PFSK-1 (cell line): Measurements from ENCODE around the gene FMNL2.

ENCODE experiments used
- FOXP2 ChIP-seq: optimal IDR thresholded peaks from 2 replicates; pipeline ENCODE3; 2011; ENCODE audit warnings: borderline replicate concordance, control low read depth, inconsistent platforms; ENCODE audit not compliant: insufficient read depth; ENCODE audit errors: extremely low read length, extremely low read depth
- POLR2AphosphoS5 ChIP-seq: IDR thresholded peaks from 2 replicates; pipeline ENCODE4 v1.6.1; 2012; ENCODE audit warnings: low read depth, mild to moderate bottlenecking, control low read depth, low read length, moderate library complexity
- REST ChIP-seq, 2 experiments: IDR thresholded peaks; 2 replicates each; pipeline versions ENCODE4 v1.6.1 to v1.8.0; 2011 to 2012; ENCODE audit warnings: low read depth in 2 of 2, low read length in 2 of 2, control low read depth in 1 of 2, inconsistent platforms in 1 of 2, mild to moderate bottlenecking in 1 of 2, moderate library complexity in 1 of 2; ENCODE audit not compliant: insufficient read depth in 1 of 2
- SIN3A ChIP-seq: IDR thresholded peaks from 2 replicates; pipeline ENCODE4 v1.6.1; 2012; ENCODE audit warnings: mild to moderate bottlenecking, low read length, moderate library complexity, borderline replicate concordance; ENCODE audit not compliant: insufficient read depth
- TAF1 ChIP-seq: IDR thresholded peaks from 2 replicates; pipeline ENCODE4 v1.6.1; 2012; ENCODE audit warnings: low read length, control low read depth, borderline replicate concordance; ENCODE audit not compliant: insufficient read depth

FMNL2 gene

GRCh38 chr2:152506843-152507242 is 171.9 kb downstream of the FMNL2 start:
- TF ChIP-seq POLR2AphosphoS5 = no peak
- TF ChIP-seq REST (IDR thresholded peaks at IDR 0.05; ENCODE audit: insufficient read depth in 1 of 2, low read depth in 2 of 2, low read length in 2 of 2) = no peak
- TF ChIP-seq TAF1 = no peak
- no peak for TF ChIP-seq SIN3A
- TF ChIP-seq FOXP2 = no peak

GRCh38 chr2:152507907-152508306 is 172.9 kb downstream of the FMNL2 start:
- TF ChIP-seq TAF1 (no peak), FOXP2 (no peak), POLR2AphosphoS5 (no peak), SIN3A (no peak), REST (IDR thresholded peaks at IDR 0.05; ENCODE audit: insufficient read depth in 1 of 2, low read depth in 2 of 2, low read length in 2 of 2) (no peak)

- no peak for TF ChIP-seq FOXP2
- no peak for TF ChIP-seq REST (IDR thresholded peaks at IDR 0.05; ENCODE audit: insufficient read depth in 1 of 2, low read depth in 2 of 2, low read length in 2 of 2)
- no peak for TF ChIP-seq TAF1
- TF ChIP-seq SIN3A = no peak
- no peak for TF ChIP-seq POLR2AphosphoS5
Observed at GRCh38 chr2:152508446-152508845, 173.5 kb downstream of the FMNL2 start.

GRCh38 chr2:152509772-152510491 is 175.0 kb downstream of the FMNL2 start:
- TF ChIP-seq SIN3A = no peak
- TF ChIP-seq POLR2AphosphoS5 = no peak
- no peak for TF ChIP-seq REST (IDR thresholded peaks at IDR 0.05; ENCODE audit: insufficient read depth in 1 of 2, low read depth in 2 of 2, low read length in 2 of 2)
- TF ChIP-seq FOXP2 = no peak
- TF ChIP-seq TAF1 = no peak
